ENCODE measurements around the gene MRFAP1L1.

The MRFAP1L1 gene

GRCh38 chr4:6702761-6703160 lies 6.9 kb downstream of the MRFAP1L1 start:
- no peaks in the 10 kb centered on the region for H3F3A ChIP-seq (ENCODE audit: insufficient read depth, low read length)
- H3K4me3 ChIP-seq (ENCODE audit: low read length): no peak overlapping the region
- H4K20me1 ChIP-seq (ENCODE audit: insufficient read depth, low read length): no peaks in the 10 kb centered on the region
- H3K9ac ChIP-seq (ENCODE audit: low read length): no peak overlapping the region
- H3K4me1 ChIP-seq (ENCODE audit: low read length): no peaks in the 10 kb centered on the region
- peaks cover 10% of the 10 kb centered on the region for H3K79me2 ChIP-seq (ENCODE audit: low read length)
- TF ChIP-seq EZH2 (optimal IDR thresholded peaks at IDR 0.05; ENCODE audit: low read depth, low read length): no peak
- TF ChIP-seq, protein P1, sequence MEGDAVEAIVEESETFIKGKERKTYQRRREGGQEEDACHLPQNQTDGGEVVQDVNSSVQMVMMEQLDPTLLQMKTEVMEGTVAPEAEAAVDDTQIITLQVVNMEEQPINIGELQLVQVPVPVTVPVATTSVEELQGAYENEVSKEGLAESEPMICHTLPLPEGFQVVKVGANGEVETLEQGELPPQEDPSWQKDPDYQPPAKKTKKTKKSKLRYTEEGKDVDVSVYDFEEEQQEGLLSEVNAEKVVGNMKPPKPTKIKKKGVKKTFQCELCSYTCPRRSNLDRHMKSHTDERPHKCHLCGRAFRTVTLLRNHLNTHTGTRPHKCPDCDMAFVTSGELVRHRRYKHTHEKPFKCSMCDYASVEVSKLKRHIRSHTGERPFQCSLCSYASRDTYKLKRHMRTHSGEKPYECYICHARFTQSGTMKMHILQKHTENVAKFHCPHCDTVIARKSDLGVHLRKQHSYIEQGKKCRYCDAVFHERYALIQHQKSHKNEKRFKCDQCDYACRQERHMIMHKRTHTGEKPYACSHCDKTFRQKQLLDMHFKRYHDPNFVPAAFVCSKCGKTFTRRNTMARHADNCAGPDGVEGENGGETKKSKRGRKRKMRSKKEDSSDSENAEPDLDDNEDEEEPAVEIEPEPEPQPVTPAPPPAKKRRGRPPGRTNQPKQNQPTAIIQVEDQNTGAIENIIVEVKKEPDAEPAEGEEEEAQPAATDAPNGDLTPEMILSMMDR (IDR thresholded peaks at IDR 0.05; ENCODE audit: low read length): no peak
- no peak for TF ChIP-seq EZH2phosphoT487 (IDR thresholded peaks at IDR 0.05; ENCODE audit: low read length)
- H2AFZ ChIP-seq (ENCODE audit: low read length): no peak overlapping the region
- no peaks in the 10 kb centered on the region for H3K27me3 ChIP-seq (replicated peaks; ENCODE audit: insufficient read depth, low read length)
- no peak for DNase-seq
- no peaks in the 10 kb centered on the region for H3K9me3 ChIP-seq (replicated peaks; ENCODE audit: insufficient read depth, low read length)
- no peak overlapping the region for H3K4me2 ChIP-seq (ENCODE audit: low read depth, low read length)
- no peak overlapping the region for H3K27ac ChIP-seq (ENCODE audit: low read length)
- H3K36me3 ChIP-seq (replicated peaks; ENCODE audit: insufficient read depth, low read length): no peaks in the 10 kb centered on the region; the same call in 1 of the 2 replicates
- no peaks in the 10 kb centered on the region for H3K9me2 ChIP-seq (replicated peaks; ENCODE audit: insufficient read depth, low read length)

- no peaks in the 10 kb centered on the region for H3K9me3 ChIP-seq (replicated peaks; ENCODE audit: insufficient read depth, low read length)
- H4K20me1 ChIP-seq (ENCODE audit: insufficient read depth, low read length): no peaks in the 10 kb centered on the region
- no peaks in the 10 kb centered on the region for H3K4me1 ChIP-seq (ENCODE audit: low read length)
- no peak overlapping the region for H3K9ac ChIP-seq (ENCODE audit: low read length)
- no peak overlapping the region for H2AFZ ChIP-seq (ENCODE audit: low read length)
- H3F3A ChIP-seq (ENCODE audit: insufficient read depth, low read length): no peaks in the 10 kb centered on the region
- TF ChIP-seq, protein P1 (IDR thresholded peaks at IDR 0.05; ENCODE audit: low read length): peak; percentile 27
- TF ChIP-seq EZH2phosphoT487 (IDR thresholded peaks at IDR 0.05; ENCODE audit: low read length): no peak
- no peak for TF ChIP-seq EZH2 (optimal IDR thresholded peaks at IDR 0.05; ENCODE audit: low read depth, low read length)
- H3K9me2 ChIP-seq (replicated peaks; ENCODE audit: insufficient read depth, low read length): no peaks in the 10 kb centered on the region
- no peaks in the 10 kb centered on the region for H3K79me2 ChIP-seq (ENCODE audit: low read length)
- H3K27ac ChIP-seq (ENCODE audit: low read length): no peak overlapping the region
- H3K4me2 ChIP-seq (ENCODE audit: low read depth, low read length): no peak overlapping the region
- DNase-seq: no peak
- H3K4me3 ChIP-seq (ENCODE audit: low read length): no peak overlapping the region
- no peaks in the 10 kb centered on the region for H3K36me3 ChIP-seq (replicated peaks; ENCODE audit: insufficient read depth, low read length)
- H3K27me3 ChIP-seq (replicated peaks; ENCODE audit: insufficient read depth, low read length): no peaks in the 10 kb centered on the region
These were observed 8.3 kb downstream of the MRFAP1L1 start for GRCh38 chr4:6701371-6701770.

GRCh38 chr4:6699903-6700302 lies 9.8 kb downstream of the MRFAP1L1 start:
- H3K9me2 ChIP-seq (replicated peaks; ENCODE audit: insufficient read depth, low read length): no peaks in the 10 kb centered on the region
- no peaks in the 10 kb centered on the region for H3K4me1 ChIP-seq (ENCODE audit: low read length)
- H3K79me2 ChIP-seq (ENCODE audit: low read length): no peaks in the 10 kb centered on the region
- H3K27me3 ChIP-seq (replicated peaks; ENCODE audit: insufficient read depth, low read length): no peaks in the 10 kb centered on the region
- no peak overlapping the region for H3K4me3 ChIP-seq (ENCODE audit: low read length)
- H3K9ac ChIP-seq (ENCODE audit: low read length): no peak overlapping the region
- no peak overlapping the region for H2AFZ ChIP-seq (ENCODE audit: low read length)
- H3K9me3 ChIP-seq (replicated peaks; ENCODE audit: insufficient read depth, low read length): no peaks in the 10 kb centered on the region
- DNase-seq: no peak
- H3K4me2 ChIP-seq (ENCODE audit: low read depth, low read length): no peak overlapping the region
- H4K20me1 ChIP-seq (ENCODE audit: insufficient read depth, low read length): no peaks in the 10 kb centered on the region
- H3K36me3 ChIP-seq (replicated peaks; ENCODE audit: insufficient read depth, low read length): no peaks in the 10 kb centered on the region
- no peak overlapping the region for H3K27ac ChIP-seq (ENCODE audit: low read length)
- no peaks in the 10 kb centered on the region for H3F3A ChIP-seq (ENCODE audit: insufficient read depth, low read length)
- no peak for TF ChIP-seq EZH2 (optimal IDR thresholded peaks at IDR 0.05; ENCODE audit: low read depth, low read length)
- TF ChIP-seq EZH2phosphoT487 (IDR thresholded peaks at IDR 0.05; ENCODE audit: low read length): no peak
- TF ChIP-seq, protein P1 (IDR thresholded peaks at IDR 0.05; ENCODE audit: low read length): no peak
